Body of pancreas (tissue), 4 donors: Measurements from ENCODE around the gene CCDC30. TPM values are rescaled to one million over a fixed set of nuclear protein-coding genes. Genes with fewer than 3 reads are reported as not detected.

Source experiments
- ATAC-seq: fragments of 150-250 bp; one replicate; pipeline ENCODE4 v1.9.1; 2016
- DNase-seq, 4 donors: peaks; one replicate each; pipeline ENCODE4 v3.0.0-alpha.2; 2019
- H3K27ac ChIP-seq, 4 donors: fragments of 200-600 bp; sonication (generic); 1 replicate in 3 of 4; 2 replicates in 1 of 4; pipeline versions ENCODE4 v1.5.1 to v1.6.1; 2016 to 2019; ENCODE audit warnings: mild to moderate bottlenecking in 1 of 4, mixed read lengths in 1 of 4, moderate library complexity in 1 of 4
- H3K27me3 ChIP-seq, 2 donors: fragments of 200-600 bp; sonication (generic); one replicate each; pipeline ENCODE4 v1.6.0; 2016; ENCODE audit warnings: mild to moderate bottlenecking in 1 of 2
- H3K36me3 ChIP-seq, 2 donors: fragments of 200-600 bp; sonication (generic); replicated peaks in 1 of 2; 2 replicates each; pipeline ENCODE4 v1.5.1; 2016; ENCODE audit warnings: low read depth in 2 of 2; ENCODE audit not compliant: insufficient read depth in 1 of 2
- H3K4me1 ChIP-seq: fragments of 200-600 bp; sonication (generic); one replicate; pipeline ENCODE4 v1.6.0; 2016
- H3K4me3 ChIP-seq, 2 donors: fragments of 200-600 bp; sonication (generic); 1 replicate in 1 of 2; 2 replicates in 1 of 2; pipeline ENCODE4 v1.5.1; 2016 to 2019
- H3K9me3 ChIP-seq, 3 donors: fragments of 200-600 bp; sonication (generic); 1 replicate in 2 of 3; 2 replicates in 1 of 3; pipeline ENCODE4 v1.5.1; 2016
- CTCF ChIP-seq, 7 experiments: fragments of 450-650 bp in 4 of 7; fragments of 200-600 bp in 3 of 7; sonication (generic) in 3 of 7; IDR thresholded peaks; one replicate each; pipeline ENCODE4 v1.5.1; 2016 to 2019; ENCODE audit warnings: antibody characterized with exemption in 7 of 7
- POLR2A ChIP-seq, 3 donors: fragments of 450-650 bp; IDR thresholded peaks; one replicate each; pipeline ENCODE4 v1.6.1; 2016; ENCODE audit warnings: antibody characterized with exemption in 3 of 3, mild to moderate bottlenecking in 2 of 3
- WGBS, 2 donors: methylation state at CpG; one replicate each; pipeline ENCODE4 v1.1.5; 2017; 5-methylcytosine and 5-hydroxymethylcytosine counted together
- intact Hi-C: fragments of 100-400 bp; cut with DNase I; formaldehyde crosslinking; loops from one replicate; pipeline ENCODE4 v1.15.1; 2023
- total RNA-seq, 2 donors: library from RNA; depleted of rRNA; stranded (reverse); fragments of >200 nt; gene quantifications; one replicate each; pipeline ENCODE4 v1.1.0, GENCODE V29; 2016

CCDC30 gene
- total RNA-seq, 2 donors from 2014 or later = 2.3 to 8.9 TPM

- Histone ChIP-seq H3K27me3 (no peaks in the 10 kb centered on the region), H3K9me3 (no peaks in the 10 kb centered on the region), H3K4me3 (no peak overlapping the region), H3K4me1 (no peaks in the 10 kb centered on the region), H3K27ac (no peak overlapping the region), H3K36me3 (no peaks in the 10 kb centered on the region)
- ATAC-seq = no peak
- intact Hi-C loops = loop anchor here (10.0 kb wide), 1 partner anchor 168 kb away; the partner anchor contains the start of gene CLDN19
- TF ChIP-seq POLR2A (IDR thresholded peaks at IDR 0.05) (no peak), CTCF (IDR thresholded peaks at IDR 0.05) (no peak)
- DNase-seq = no peak
- 58 to 59% methylated on average over 1 of the region's 1 CpG for WGBS, 2 donors
Observed at GRCh38 chr1:42576935-42577334, 113.8 kb downstream of the CCDC30 start.

- intact Hi-C loops = no loop called here
- no peak overlapping the region for H3K27ac ChIP-seq
- H3K9me3 ChIP-seq = no peaks in the 10 kb centered on the region
- DNase-seq (no peak), ATAC-seq (no peak)
- no peaks in the 10 kb centered on the region for H3K36me3 ChIP-seq
- no peak overlapping the region for H3K4me3 ChIP-seq
- WGBS, 2 donors = 65 to 80% methylated on average over 3 of the region's 3 CpGs
- TF ChIP-seq CTCF (IDR thresholded peaks at IDR 0.05) (no peak), POLR2A (IDR thresholded peaks at IDR 0.05) (no peak)
- no peaks in the 10 kb centered on the region for H3K4me1 ChIP-seq
- no peaks in the 10 kb centered on the region for H3K27me3 ChIP-seq
Observed at GRCh38 chr1:42586016-42586415, 122.9 kb downstream of the CCDC30 start.

- H3K4me3 ChIP-seq = no peak overlapping the region
- no peaks in the 10 kb centered on the region for H3K4me1 ChIP-seq
- 94 to 100% methylated on average over 2 of the region's 2 CpGs for WGBS, 2 donors
- no peaks in the 10 kb centered on the region for H3K36me3 ChIP-seq
- no peaks in the 10 kb centered on the region for H3K27me3 ChIP-seq
- intact Hi-C loops = no loop called here
- ATAC-seq (no peak), DNase-seq (no peak)
- H3K27ac ChIP-seq = no peak overlapping the region
- TF ChIP-seq CTCF (IDR thresholded peaks at IDR 0.05) (no peak), POLR2A (IDR thresholded peaks at IDR 0.05) (no peak)
- no peaks in the 10 kb centered on the region for H3K9me3 ChIP-seq
Observed at GRCh38 chr1:42587753-42588152, 124.7 kb downstream of the CCDC30 start.

- intact Hi-C loops = no loop called here
- Histone ChIP-seq H3K4me3 (no peak overlapping the region), H3K4me1 (no peaks in the 10 kb centered on the region), H3K27ac (no peak overlapping the region), H3K36me3 (no peaks in the 10 kb centered on the region), H3K27me3 (no peaks in the 10 kb centered on the region), H3K9me3 (no peaks in the 10 kb centered on the region)
- TF ChIP-seq CTCF (IDR thresholded peaks at IDR 0.05) = no peak
- no peak for TF ChIP-seq POLR2A (IDR thresholded peaks at IDR 0.05)
- DNase-seq = no peak
- 91 to 92% methylated on average over 3 of the region's 3 CpGs for WGBS, 2 donors
- ATAC-seq = no peak
Observed at GRCh38 chr1:42592811-42593210, 129.7 kb downstream of the CCDC30 start.

GRCh38 chr1:42593486-42594100, 130.5 kb downstream of the CCDC30 start:
- Histone ChIP-seq H3K9me3 (no peaks in the 10 kb centered on the region), H3K4me1 (no peaks in the 10 kb centered on the region), H3K27ac (no peak overlapping the region), H3K36me3 (no peaks in the 10 kb centered on the region), H3K27me3 (no peaks in the 10 kb centered on the region), H3K4me3 (no peak overlapping the region)
- TF ChIP-seq POLR2A (IDR thresholded peaks at IDR 0.05) = no peak
- TF ChIP-seq CTCF (IDR thresholded peaks at IDR 0.05) = no peak
- intact Hi-C loops = no loop called here
- ATAC-seq (no peak), DNase-seq (no peak)
- 76 to 83% methylated on average over 2 of the region's 2 CpGs for WGBS, 2 donors
